GM18868 (cell line): Measurements from ENCODE around the gene UBTD2.
A peak's percentile ranks its signal among the peaks of the same experiment; 100 is the strongest.
"Not testable (repeated sequence)": the region's sequence is repeated elsewhere in the genome, so short reads cannot be mapped to it uniquely, and the experiment has no call there.

ENCODE experiments used
- ATAC-seq: cut with Tn5 transposase; IDR thresholded peaks from one replicate; pipeline ENCODE4 v1.9.1; 2021; ENCODE audit warnings: mild to moderate bottlenecking, moderate library complexity; ENCODE audit not compliant: unreplicated experiment

UBTD2 gene

GRCh38 chr5:172199446-172199845, 84.1 kb downstream of the UBTD2 start:
- ATAC-seq, result no peak

GRCh38 chr5:172197775-172198174, 85.8 kb downstream of the UBTD2 start:
- ATAC-seq, result not testable (repeated sequence)

GRCh38 chr5:172194985-172195774, 88.4 kb downstream of the UBTD2 start:
- ATAC-seq, result no peak

GRCh38 chr5:172193872-172194271, 89.7 kb downstream of the UBTD2 start, which contains the start of gene EFCAB9:
Gene EFCAB9 (plus strand): TSS chr5:172194172. CDS start chr5:172194173, 1 bp downstream.
- ATAC-seq, result no peak

GRCh38 chr5:172189693-172190296, 93.8 kb downstream of the UBTD2 start:
- no peak for ATAC-seq

- no peak for ATAC-seq
Measured at GRCh38 chr5:172188893-172189692, 94.5 kb downstream of the UBTD2 start.

- peak; percentile 81 for ATAC-seq
Measured at GRCh38 chr5:172188033-172188892, 95.3 kb downstream of the UBTD2 start, which contains the start of gene STK10. Gene STK10 (minus strand): TSS chr5:172188224. CDS start chr5:172188042, 182 bp downstream.

- peak; percentile 26 for ATAC-seq
Measured at GRCh38 chr5:172187118-172188032, 96.2 kb downstream of the UBTD2 start.

GRCh38 chr5:172186114-172186695, 97.4 kb downstream of the UBTD2 start:
- no peak for ATAC-seq

GRCh38 chr5:172185096-172185461, 98.5 kb downstream of the UBTD2 start:
- no peak for ATAC-seq

- ATAC-seq, result no peak
Measured at GRCh38 chr5:172183881-172184280, 99.7 kb downstream of the UBTD2 start.

GRCh38 chr5:172182291-172182690, 101.3 kb downstream of the UBTD2 start:
- ATAC-seq, result no peak

- no peak for ATAC-seq
Measured at GRCh38 chr5:172180936-172181335, 102.6 kb downstream of the UBTD2 start.

GRCh38 chr5:172178991-172179989, 104.3 kb downstream of the UBTD2 start:
- ATAC-seq, result peak; percentile 29

- no peak for ATAC-seq
Measured at GRCh38 chr5:172178301-172178987, 105.1 kb downstream of the UBTD2 start.

- no peak for ATAC-seq
Measured at GRCh38 chr5:172177176-172177575, 106.4 kb downstream of the UBTD2 start.

- peak; percentile 68 for ATAC-seq
Measured at GRCh38 chr5:172175263-172175719, 108.3 kb downstream of the UBTD2 start.
